Measurements from ENCODE around the gene NCKAP1.

Gene NCKAP1

DNA sequence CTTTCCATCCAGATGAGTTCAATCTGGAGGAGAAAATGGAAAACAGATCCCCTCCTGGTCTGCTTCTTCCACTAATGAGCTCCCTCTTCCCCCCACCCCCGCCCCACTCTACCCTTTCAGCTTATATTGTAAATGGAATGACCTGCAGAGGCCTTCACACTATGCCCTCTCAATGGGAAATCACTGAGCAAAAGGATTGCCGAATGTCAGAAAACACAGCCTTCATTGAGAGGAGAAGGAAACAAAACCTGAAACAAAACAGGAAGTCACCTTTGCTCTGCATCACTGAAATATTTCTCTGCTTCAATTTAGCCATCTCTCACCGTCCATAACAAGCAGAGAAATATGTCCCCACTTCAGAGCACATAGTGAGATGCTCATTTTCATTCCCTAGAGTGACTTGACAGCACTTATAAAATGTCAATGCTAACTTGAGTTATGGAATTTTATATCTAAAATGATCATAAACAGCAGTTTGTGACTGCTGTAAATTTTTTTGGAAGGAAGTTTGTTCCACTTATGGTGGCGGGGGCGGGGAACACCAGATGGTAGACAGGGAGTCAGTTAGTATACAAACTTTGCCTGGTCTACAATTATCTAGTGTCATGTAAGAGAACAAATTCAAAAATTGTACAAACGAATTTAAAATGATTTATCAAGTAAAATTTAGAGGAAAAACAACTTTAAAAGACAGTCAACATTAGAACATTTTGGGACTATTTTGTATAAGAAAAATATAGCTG is 170.0 kb downstream of the NCKAP1 start:
- DNase-seq, result peak; percentile 1

- DNase-seq, result no peak
Measured at GRCh38 chr2:182867426-182868053, 170.7 kb downstream of the NCKAP1 start.

- peak; percentile 10 for DNase-seq
Measured at GRCh38 chr2:182866461-182867406, 171.5 kb downstream of the NCKAP1 start, which contains the start of gene FRZB. Gene FRZB, minus strand, starts transcription at chr2:182866637. Its CDS starts 85 bp downstream, at chr2:182866552.

DNA sequence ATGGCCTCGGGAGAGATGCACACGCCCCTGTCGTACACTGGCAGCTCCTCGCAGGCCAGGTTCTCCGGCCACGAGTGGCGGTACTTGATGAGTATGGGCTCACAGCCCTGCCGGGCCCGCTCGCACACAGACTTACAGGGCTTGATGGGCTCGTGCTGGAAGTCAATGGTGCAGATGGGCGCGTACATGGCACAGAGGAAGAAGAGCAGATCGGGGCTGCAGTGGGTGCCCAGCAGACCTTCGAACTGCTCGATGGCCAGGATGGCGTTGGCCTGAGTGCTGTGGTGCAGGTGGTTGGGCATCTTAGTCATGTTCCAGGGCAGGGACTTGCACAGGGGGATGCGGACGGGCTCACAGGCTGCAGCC is 172.2 kb downstream of the NCKAP1 start:
- peak; percentile 2 for DNase-seq

DNA sequence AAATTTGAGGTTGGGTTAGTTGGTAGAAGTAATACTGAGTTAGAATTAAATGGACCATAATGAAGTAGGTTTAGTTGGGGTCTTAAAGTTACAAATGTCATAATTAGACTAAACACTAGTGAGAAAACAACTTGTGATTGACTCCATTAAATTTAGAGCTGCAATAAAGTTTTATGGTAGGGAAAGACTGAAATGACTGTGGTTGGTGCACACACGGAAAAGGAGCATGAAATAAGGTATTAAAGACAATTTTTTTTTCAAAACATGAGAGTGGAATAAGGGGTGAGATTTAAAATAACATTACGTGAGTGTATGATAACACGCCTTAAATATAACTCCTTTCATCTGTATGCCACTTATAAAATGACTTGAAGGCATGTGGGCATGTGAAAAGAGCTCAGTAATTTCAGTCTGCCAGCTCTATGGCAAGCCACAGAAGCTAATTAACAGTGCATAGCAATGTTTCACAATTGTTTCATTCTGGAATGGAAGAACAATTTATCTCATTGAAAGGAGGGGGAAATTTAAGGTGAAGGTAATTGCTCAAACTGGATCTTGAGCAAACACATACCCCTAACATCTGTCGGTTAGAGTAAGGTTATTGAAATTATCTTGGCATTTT is 173.2 kb downstream of the NCKAP1 start:
- no peak for DNase-seq

- no peak for DNase-seq
Measured at GRCh38 chr2:182863642-182864041, 174.6 kb downstream of the NCKAP1 start.

DNA sequence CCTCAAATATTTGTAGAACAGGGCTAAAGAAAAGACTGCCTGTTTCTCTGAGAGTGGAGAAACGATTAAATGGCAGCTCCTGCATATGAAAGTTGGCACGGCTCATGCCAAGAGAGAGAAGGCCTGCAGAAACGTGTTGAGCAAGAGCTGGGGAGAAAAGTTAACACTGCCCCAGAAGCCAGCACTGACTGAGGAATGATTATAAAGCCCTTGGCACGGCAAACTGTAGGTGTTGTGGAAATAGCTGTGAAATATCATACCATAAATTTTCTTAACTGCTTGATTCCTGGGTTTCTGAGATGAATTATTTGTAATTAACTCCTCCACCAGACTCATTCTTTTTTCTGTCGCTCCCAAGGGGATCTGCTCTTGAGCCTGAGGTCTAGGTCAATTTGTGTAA is 176.2 kb downstream of the NCKAP1 start:
- DNase-seq, result no peak

DNA sequence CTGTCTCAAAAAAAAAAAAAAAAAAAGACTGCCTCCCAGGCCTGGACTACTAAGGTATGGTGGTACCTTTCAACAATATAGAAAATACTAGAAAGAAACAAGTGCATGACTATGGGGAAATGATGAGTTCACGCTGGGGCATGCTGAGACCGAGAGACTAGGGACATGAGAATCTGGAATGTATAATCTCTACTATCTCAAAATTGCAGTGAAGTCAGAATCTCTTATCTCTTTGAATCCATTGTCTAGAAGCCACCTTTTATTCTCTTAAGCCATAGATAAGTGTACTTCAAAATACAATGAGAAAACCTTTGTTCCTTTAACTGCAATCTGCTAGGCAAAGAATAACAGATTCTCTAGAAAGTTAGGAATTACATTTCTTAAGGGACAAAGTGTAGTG is 177.4 kb downstream of the NCKAP1 start:
- DNase-seq, result no peak

Measured in hematopoietic multipotent progenitor cell treated with erythropoietin and hydrocortisone succinate and interleukin-3 and kit ligand, for 4 days (in vitro differentiated cells).